ENCODE measurements around the gene ARHGEF16. TPM values are rescaled to one million over a fixed set of nuclear protein-coding genes. Genes with fewer than 3 reads are reported as not detected.

Gene ARHGEF16
- total RNA-seq, 1 experiment from 2014 or later: 11.2 TPM

GRCh38 chr1:3426956-3427535 lies 27.4 kb upstream of the ARHGEF16 start:
- H3K27ac ChIP-seq (ENCODE audit: low read depth, low read length, poor library complexity, severe bottlenecking): no peak overlapping the region
- no peak for DNase-seq (ENCODE audit: low spot score)
- no peak overlapping the region for H3K4me3 ChIP-seq (ENCODE audit: low read depth, low read length, poor library complexity, severe bottlenecking)
- no peaks in the 10 kb centered on the region for H3K27me3 ChIP-seq (replicated peaks; ENCODE audit: insufficient read depth, low read depth, low read length, poor library complexity)
- no peak for TF ChIP-seq EZH2 (IDR thresholded peaks at IDR 0.05; ENCODE audit: borderline replicate concordance, low read depth, low read length, poor library complexity, severe bottlenecking)
- TF ChIP-seq CTCF (conservative IDR thresholded peaks at IDR 0.05; ENCODE audit: low read depth, low read length): no peak
- H3K9me3 ChIP-seq (ENCODE audit: low read depth, low read length, poor library complexity, severe bottlenecking): no peaks in the 10 kb centered on the region
- no peaks in the 10 kb centered on the region for H3K36me3 ChIP-seq (ENCODE audit: insufficient read depth, low read length, poor library complexity, severe bottlenecking)
- intact Hi-C loops (cut with micrococcal nuclease; ENCODE audit: unreplicated experiment): loop anchor here (10.0 kb wide), 2 partner anchors 602 to 872 kb away; partner anchors contain the start of gene TNFRSF14
- POLR2A ChIA-PET (ENCODE audit: low non-redundant PET): no interaction called here
- no peaks in the 10 kb centered on the region for H3K4me1 ChIP-seq (ENCODE audit: insufficient read depth, low read length, poor library complexity, severe bottlenecking)
- BruUV-seq (replicated peaks): no TSS peak
- CTCF ChIA-PET: interaction anchor here (1.5 kb wide), 1 partner anchor 26 kb away, joined by 3 read pairs; no protein-coding TSS in a partner anchor

- H3K27ac ChIP-seq (ENCODE audit: low read depth, low read length, poor library complexity, severe bottlenecking): no peak overlapping the region
- intact Hi-C loops (cut with micrococcal nuclease; ENCODE audit: unreplicated experiment): loop anchor here (10.0 kb wide), 2 partner anchors 603 to 873 kb away; partner anchors contain the start of gene TNFRSF14
- BruUV-seq (replicated peaks): no TSS peak
These were observed 26.5 kb upstream of the ARHGEF16 start for GRCh38 chr1:3427711-3428704.

More at GRCh38 chr1:3427711-3428704, 26.5 kb upstream of the ARHGEF16 start:
- Histone ChIP-seq H3K9me3 (ENCODE audit: low read depth, low read length, poor library complexity, severe bottlenecking) (no peaks in the 10 kb centered on the region), H3K36me3 (ENCODE audit: insufficient read depth, low read length, poor library complexity, severe bottlenecking) (no peaks in the 10 kb centered on the region), H3K4me1 (ENCODE audit: insufficient read depth, low read length, poor library complexity, severe bottlenecking) (no peaks in the 10 kb centered on the region), H3K27me3 (replicated peaks; ENCODE audit: insufficient read depth, low read depth, low read length, poor library complexity) (no peaks in the 10 kb centered on the region), H3K4me3 (ENCODE audit: low read depth, low read length, poor library complexity, severe bottlenecking) (no peak overlapping the region)
- DNase-seq (ENCODE audit: low spot score): no peak
- ChIA-PET CTCF (interaction anchor here (1.5 kb wide), 1 partner anchor 25 kb away, joined by 3 read pairs; no protein-coding TSS in a partner anchor), POLR2A (ENCODE audit: low non-redundant PET) (no interaction called here)
- TF ChIP-seq CTCF (conservative IDR thresholded peaks at IDR 0.05; ENCODE audit: low read depth, low read length) (no peak), EZH2 (IDR thresholded peaks at IDR 0.05; ENCODE audit: borderline replicate concordance, low read depth, low read length, poor library complexity, severe bottlenecking) (no peak)
